Measurements from ENCODE around the gene TNFAIP8.

The TNFAIP8 gene

DNA sequence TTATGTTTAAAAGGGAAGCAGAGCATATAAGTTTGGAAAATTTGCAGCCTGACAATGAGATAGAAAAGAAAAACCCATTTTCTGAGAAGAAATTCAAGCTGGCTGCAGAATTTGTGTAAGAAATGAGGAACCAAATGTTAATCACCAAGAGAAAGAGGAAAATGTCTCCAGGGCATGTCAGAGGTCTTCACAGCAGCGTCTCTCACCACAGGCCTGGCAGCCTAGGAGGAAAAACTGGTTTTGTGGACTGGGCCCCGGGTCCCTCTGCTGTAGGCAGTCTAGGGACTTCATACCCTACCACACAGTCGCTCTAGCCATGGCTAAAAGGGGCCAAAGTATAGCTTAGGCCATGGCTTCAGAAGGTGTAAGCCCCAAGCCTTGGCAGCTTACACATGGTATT lies 64.3 kb downstream of the TNFAIP8 start:
- TF ChIP-seq FOXM1 (IDR thresholded peaks at IDR 0.05; ENCODE audit: borderline replicate concordance, low read depth), result no peak
- TF ChIP-seq RAD21 (IDR thresholded peaks at IDR 0.05; ENCODE audit: low read depth), result no peak
- TF ChIP-seq MAX (IDR thresholded peaks at IDR 0.05), result no peak
- TF ChIP-seq ZBTB7A (IDR thresholded peaks at IDR 0.05; ENCODE audit: low read depth), result no peak
- TF ChIP-seq YY1 (IDR thresholded peaks at IDR 0.05; ENCODE audit: low read depth), result no peak
- no peak for TF ChIP-seq REST (IDR thresholded peaks at IDR 0.05; ENCODE audit: low read depth)
- TF ChIP-seq EP300 (IDR thresholded peaks at IDR 0.05; ENCODE audit: borderline replicate concordance), result no peak
- no peak for TF ChIP-seq CEBPB (IDR thresholded peaks at IDR 0.05)
- no peak for TF ChIP-seq EGR1 (IDR thresholded peaks at IDR 0.05)
- TF ChIP-seq NFIC (IDR thresholded peaks at IDR 0.05), result no peak
- TF ChIP-seq TAF1 (IDR thresholded peaks at IDR 0.05; ENCODE audit: low read depth), result no peak
- TF ChIP-seq TCF12 (IDR thresholded peaks at IDR 0.05; ENCODE audit: low read depth), result no peak
- no peak for TF ChIP-seq TEAD4 (IDR thresholded peaks at IDR 0.05)

DNA sequence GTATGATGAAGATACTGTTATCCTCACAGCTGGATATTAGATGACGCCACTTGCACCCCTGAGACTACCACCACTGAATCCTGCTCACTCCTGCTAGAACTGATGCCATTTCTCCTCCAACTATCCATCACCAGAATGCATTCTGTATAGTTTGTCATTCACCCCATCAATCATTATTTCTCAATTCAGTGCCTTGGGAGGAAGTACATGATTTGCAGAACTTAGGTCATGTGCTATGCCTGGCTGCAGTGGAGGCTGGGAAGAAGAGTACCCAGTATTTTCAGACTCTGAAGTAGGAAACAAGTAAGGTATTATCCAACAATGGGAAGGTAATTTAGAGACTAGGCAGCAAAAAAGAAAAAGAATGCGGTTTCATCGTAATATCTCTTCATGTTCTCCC lies 70.2 kb downstream of the TNFAIP8 start:
- no peak for TF ChIP-seq TCF12 (IDR thresholded peaks at IDR 0.05; ENCODE audit: low read depth)
- TF ChIP-seq CEBPB (IDR thresholded peaks at IDR 0.05), result no peak
- no peak for TF ChIP-seq CREB1 (IDR thresholded peaks at IDR 0.05; ENCODE audit: low read depth)
- no peak for TF ChIP-seq ZBTB7A (IDR thresholded peaks at IDR 0.05; ENCODE audit: low read depth)

GRCh38 chr5:119427060-119427459 lies 71.2 kb downstream of the TNFAIP8 start:
- TF ChIP-seq EGR1 (IDR thresholded peaks at IDR 0.05) (no peak), MAX (IDR thresholded peaks at IDR 0.05) (no peak), TCF12 (IDR thresholded peaks at IDR 0.05; ENCODE audit: low read depth) (no peak), RAD21 (IDR thresholded peaks at IDR 0.05; ENCODE audit: low read depth) (no peak), CEBPB (IDR thresholded peaks at IDR 0.05) (no peak), EP300 (IDR thresholded peaks at IDR 0.05; ENCODE audit: borderline replicate concordance) (no peak), FOXM1 (IDR thresholded peaks at IDR 0.05; ENCODE audit: borderline replicate concordance, low read depth) (no peak), ZBTB7A (IDR thresholded peaks at IDR 0.05; ENCODE audit: low read depth) (no peak)

- TF ChIP-seq TEAD4 (IDR thresholded peaks at IDR 0.05), result no peak
- peak; percentile 51; the same call in 1 of the 2 replicates for TF ChIP-seq RAD21 (IDR thresholded peaks at IDR 0.05; ENCODE audit: low read depth)
These were observed 79.8 kb downstream of the TNFAIP8 start for GRCh38 chr5:119435436-119436132.

DNA sequence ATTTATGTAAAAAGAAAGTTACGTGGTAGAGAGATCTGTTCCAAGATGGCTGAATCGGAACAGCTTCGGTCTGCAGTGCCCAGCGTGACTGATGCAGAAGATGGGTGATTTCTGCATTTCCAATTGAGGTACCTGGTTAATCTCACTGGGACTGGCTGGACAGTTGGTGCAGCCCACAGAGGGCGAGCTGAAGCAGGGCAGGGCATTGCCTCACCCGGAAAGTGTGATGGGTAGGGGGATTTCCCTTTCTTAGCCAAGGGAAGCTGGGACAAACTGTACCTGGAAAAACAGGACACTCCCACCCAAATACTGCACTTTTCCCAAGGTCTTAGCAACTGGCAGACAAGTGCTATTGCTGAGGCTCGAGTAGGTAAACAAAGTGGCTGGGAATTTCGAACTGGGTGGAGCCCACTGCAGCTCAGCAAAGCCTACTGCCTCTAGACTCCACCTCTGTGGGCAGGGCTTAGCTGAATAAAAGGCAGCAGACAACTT lies 83.4 kb downstream of the TNFAIP8 start:
- TF ChIP-seq EGR1 (IDR thresholded peaks at IDR 0.05) (no peak), REST (IDR thresholded peaks at IDR 0.05; ENCODE audit: low read depth) (no peak), TCF12 (IDR thresholded peaks at IDR 0.05; ENCODE audit: low read depth) (no peak), CEBPB (IDR thresholded peaks at IDR 0.05) (no peak), YY1 (IDR thresholded peaks at IDR 0.05; ENCODE audit: low read depth) (no peak), RAD21 (IDR thresholded peaks at IDR 0.05; ENCODE audit: low read depth) (no peak), TEAD4 (IDR thresholded peaks at IDR 0.05) (no peak), USF1 (IDR thresholded peaks at IDR 0.05) (no peak), CREB1 (IDR thresholded peaks at IDR 0.05; ENCODE audit: low read depth) (no peak), NFIC (IDR thresholded peaks at IDR 0.05) (no peak), FOXM1 (IDR thresholded peaks at IDR 0.05; ENCODE audit: borderline replicate concordance, low read depth) (no peak), TAF1 (IDR thresholded peaks at IDR 0.05; ENCODE audit: low read depth) (no peak)

- TF ChIP-seq RAD21 (IDR thresholded peaks at IDR 0.05; ENCODE audit: low read depth), result no peak
- TF ChIP-seq NFIC (IDR thresholded peaks at IDR 0.05), result no peak
- no peak for TF ChIP-seq TAF1 (IDR thresholded peaks at IDR 0.05; ENCODE audit: low read depth)
- no peak for TF ChIP-seq CREB1 (IDR thresholded peaks at IDR 0.05; ENCODE audit: low read depth)
- no peak for TF ChIP-seq MAX (IDR thresholded peaks at IDR 0.05)
- no peak for TF ChIP-seq TCF12 (IDR thresholded peaks at IDR 0.05; ENCODE audit: low read depth)
- no peak for TF ChIP-seq FOXM1 (IDR thresholded peaks at IDR 0.05; ENCODE audit: borderline replicate concordance, low read depth)
These were observed 89.7 kb downstream of the TNFAIP8 start for GRCh38 chr5:119445544-119445943.
